CD4-positive, alpha-beta T cell (primary cell): ENCODE data around the gene JAZF1. TPM values are rescaled to one million over a fixed set of nuclear protein-coding genes. Genes with fewer than 3 reads are reported as not detected.

Source experiments
- ATAC-seq: fragments of 200-7000 bp; cut with Tn5 transposase; one replicate; pipeline ENCODE4 v1.10.0; 2022; ENCODE audit warnings: mild to moderate bottlenecking; ENCODE audit not compliant: poor library complexity
- CTCF ChIA-PET: fragments of 350-600 bp; sonication (Branson Sonifier 250); formaldehyde crosslinking; loops from one replicate; lab custom pipeline; 2021; ENCODE audit warnings: antibody characterized with exemption, inconsistent platforms; lab: Charles Lee
- POLR2A ChIA-PET: fragments of 350-600 bp; sonication (Branson Sonifier 250); formaldehyde crosslinking; loops from one replicate; lab custom pipeline; 2021; ENCODE audit warnings: antibody characterized with exemption, inconsistent platforms; lab: Charles Lee
- DNase-seq, 14 experiments: peaks; one replicate each; pipeline ENCODE4 v3.0.0-alpha.2; 2013 to 2020; ENCODE audit warnings: mixed read lengths in 2 of 14
- H3K27ac ChIP-seq, 2 donors: one replicate each; pipeline versions ENCODE4 v1.5.1 to v1.7.0; 2013; ENCODE audit warnings: low read length in 2 of 2, low read depth in 1 of 2, mild to moderate bottlenecking in 1 of 2
- H3K27me3 ChIP-seq, 2 experiments: 1 replicate in 1 of 2; 2 replicates in 1 of 2; pipeline versions ENCODE4 v1.6.1 to v1.7.0; 2013; ENCODE audit warnings: low read length in 2 of 2, control low read depth in 1 of 2, mild to moderate bottlenecking in 1 of 2, moderate library complexity in 1 of 2; ENCODE audit not compliant: insufficient read depth in 2 of 2, control insufficient read depth in 1 of 2
- H3K36me3 ChIP-seq: one replicate; pipeline ENCODE4 v1.6.1; 2013; ENCODE audit warnings: low read length, control low read depth; ENCODE audit not compliant: insufficient read depth
- H3K4me1 ChIP-seq: one replicate; pipeline ENCODE4 v1.6.1; 2013; ENCODE audit warnings: low read length, control low read depth; ENCODE audit not compliant: insufficient read depth
- H3K4me3 ChIP-seq: one replicate; pipeline ENCODE4 v1.5.1; 2013; ENCODE audit warnings: mild to moderate bottlenecking, low read length, moderate library complexity
- H3K9me3 ChIP-seq, 2 experiments: 1 replicate in 1 of 2; 2 replicates in 1 of 2; pipeline versions ENCODE4 v1.6.1 to v1.7.0; 2013; ENCODE audit warnings: low read length in 2 of 2, mild to moderate bottlenecking in 2 of 2, control low read depth in 1 of 2, moderate library complexity in 1 of 2; ENCODE audit not compliant: control insufficient read depth in 1 of 2, insufficient read depth in 1 of 2
- H3K27ac Mint-ChIP-seq: one replicate; pipeline ENCODE4 v1.8.0; 2020; ENCODE audit warnings: mixed read lengths
- H3K27me3 Mint-ChIP-seq: one replicate; pipeline ENCODE4 v1.8.0; 2021; ENCODE audit warnings: mixed read lengths
- H3K36me3 Mint-ChIP-seq: one replicate; pipeline ENCODE4 v1.8.0; 2021; ENCODE audit warnings: low read depth, mixed read lengths
- H3K4me1 Mint-ChIP-seq: one replicate; pipeline ENCODE4 v1.8.0; 2021; ENCODE audit warnings: low read depth, mixed read lengths
- H3K4me3 Mint-ChIP-seq: one replicate; pipeline ENCODE4 v1.8.0; 2020; ENCODE audit warnings: mild to moderate bottlenecking, mixed read lengths
- H3K9me3 Mint-ChIP-seq: one replicate; pipeline ENCODE4 v1.8.0; 2020; ENCODE audit warnings: mixed read lengths
- intact Hi-C, 2 experiments: fragments of 100-400 bp; cut with DNase I in 1 of 2; cut with micrococcal nuclease in 1 of 2; formaldehyde crosslinking; loops; one replicate each; pipeline versions ENCODE4 v1.15.1 to v1.9.0; 2023 to 2025; cut with DNase I, micrococcal nuclease
- total RNA-seq, 174 experiments: library from RNA in 2 of 174; stranded (reverse) in 2 of 174; gene quantifications; one replicate each; pipeline ENCODE4 v1.2.3 and lab custom pipeline; 2021 to 2026
- TF ChIP-seq, protein P1 (sequence below): fragments of 200-600 bp; IDR thresholded peaks from one replicate; pipeline ENCODE4 v1.8.0; 2022; ENCODE audit warnings: antibody characterized with exemption, mild to moderate bottlenecking

Gene JAZF1
- total RNA-seq, 2 experiments from 2014 or later: 9.9 to 11.1 TPM

DNA sequence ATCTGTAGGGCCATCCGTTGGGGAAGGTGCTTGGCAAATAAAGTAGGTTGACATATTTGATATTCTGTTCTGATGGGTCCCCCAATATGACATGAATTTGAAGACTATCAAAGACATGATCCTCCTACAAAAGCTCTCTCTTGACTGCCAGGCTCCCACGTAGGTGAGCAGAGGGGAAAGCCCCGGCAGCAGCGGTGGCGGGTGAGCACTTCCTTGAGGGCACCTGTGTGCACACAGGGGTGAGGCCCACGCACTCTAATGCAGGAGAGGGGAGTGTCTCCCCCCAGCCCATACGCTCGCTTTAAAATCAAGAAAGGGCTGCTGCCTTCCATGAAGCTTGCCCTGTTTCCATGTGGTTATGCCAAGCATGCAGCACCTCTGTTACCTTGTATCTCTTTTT lies 340.3 kb downstream of the JAZF1 start:
- peak in 10 of 14 experiments; percentile 3 to 64 (median 30) for DNase-seq
- Histone ChIP-seq H3K4me3 (no peak overlapping the region), H3K9me3 (no peaks in the 10 kb centered on the region), H3K27ac (no peak overlapping the region), H3K36me3 (peaks cover 19% of the 10 kb centered on the region), H3K4me1 (peaks cover 17% of the 10 kb centered on the region), H3K27me3 (no peaks in the 10 kb centered on the region)
- H3K36me3 Mint-ChIP-seq: peaks cover 5% of the 10 kb centered on the region
- CTCF ChIA-PET: no interaction called here
- POLR2A ChIA-PET: interaction anchor here (1.1 to 1.6 kb wide), 3 partner anchors 10 to 113 kb away, joined by 3 to 4 read pairs (median 4); no protein-coding TSS in a partner anchor
- H3K27ac Mint-ChIP-seq: peak overlapping the region; percentile 82
- peak; percentile 97 for ATAC-seq
- TF ChIP-seq, protein P1, sequence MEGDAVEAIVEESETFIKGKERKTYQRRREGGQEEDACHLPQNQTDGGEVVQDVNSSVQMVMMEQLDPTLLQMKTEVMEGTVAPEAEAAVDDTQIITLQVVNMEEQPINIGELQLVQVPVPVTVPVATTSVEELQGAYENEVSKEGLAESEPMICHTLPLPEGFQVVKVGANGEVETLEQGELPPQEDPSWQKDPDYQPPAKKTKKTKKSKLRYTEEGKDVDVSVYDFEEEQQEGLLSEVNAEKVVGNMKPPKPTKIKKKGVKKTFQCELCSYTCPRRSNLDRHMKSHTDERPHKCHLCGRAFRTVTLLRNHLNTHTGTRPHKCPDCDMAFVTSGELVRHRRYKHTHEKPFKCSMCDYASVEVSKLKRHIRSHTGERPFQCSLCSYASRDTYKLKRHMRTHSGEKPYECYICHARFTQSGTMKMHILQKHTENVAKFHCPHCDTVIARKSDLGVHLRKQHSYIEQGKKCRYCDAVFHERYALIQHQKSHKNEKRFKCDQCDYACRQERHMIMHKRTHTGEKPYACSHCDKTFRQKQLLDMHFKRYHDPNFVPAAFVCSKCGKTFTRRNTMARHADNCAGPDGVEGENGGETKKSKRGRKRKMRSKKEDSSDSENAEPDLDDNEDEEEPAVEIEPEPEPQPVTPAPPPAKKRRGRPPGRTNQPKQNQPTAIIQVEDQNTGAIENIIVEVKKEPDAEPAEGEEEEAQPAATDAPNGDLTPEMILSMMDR: no peak
- H3K4me3 Mint-ChIP-seq: no peak overlapping the region
- H3K4me1 Mint-ChIP-seq: peaks cover 32% of the 10 kb centered on the region
- intact Hi-C loops: no loop called here
- H3K9me3 Mint-ChIP-seq: no peaks in the 10 kb centered on the region
- H3K27me3 Mint-ChIP-seq: no peaks in the 10 kb centered on the region

DNA sequence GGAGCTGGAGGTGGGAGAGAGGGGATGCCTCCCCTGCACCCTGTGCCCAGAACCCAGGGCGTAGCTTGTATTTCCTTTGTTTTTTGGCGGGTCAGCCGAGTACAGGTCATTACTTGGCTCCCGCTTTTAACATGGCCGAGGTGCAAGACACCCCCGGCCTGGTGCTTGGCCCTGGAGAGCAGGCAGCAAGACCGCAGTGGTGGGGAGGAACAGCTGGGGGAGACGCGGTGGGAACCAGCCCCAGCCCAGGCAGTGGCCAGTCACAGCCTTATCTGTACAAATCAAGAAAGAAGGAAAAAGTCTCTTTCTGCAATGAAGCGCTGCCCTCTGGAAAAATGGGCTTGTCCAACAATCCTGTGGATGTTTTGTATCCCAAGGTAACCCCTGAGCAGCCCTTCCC lies 341.5 kb downstream of the JAZF1 start:
- CTCF ChIA-PET: no interaction called here

DNA sequence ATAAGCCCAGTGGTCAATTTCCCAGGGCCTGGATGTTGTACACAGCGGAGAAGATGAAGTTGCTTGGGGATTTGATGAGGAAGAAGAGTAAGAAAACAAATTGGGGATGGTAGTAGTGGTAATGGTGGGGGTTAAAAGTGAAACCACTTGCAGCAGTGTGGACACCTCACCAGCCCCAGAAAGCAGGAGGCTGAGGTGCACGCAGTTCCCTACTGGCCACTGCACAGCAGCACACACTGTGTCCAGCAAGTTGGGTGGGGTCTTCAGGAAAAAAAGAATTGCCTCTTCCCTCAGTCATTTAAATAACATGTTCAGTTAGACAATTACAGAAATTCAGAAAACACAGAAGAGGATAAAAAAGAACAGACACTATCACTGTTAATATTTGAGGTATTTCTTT lies 344.1 kb downstream of the JAZF1 start:
- peaks cover 27% of the 10 kb centered on the region for H3K4me1 Mint-ChIP-seq
- no peaks in the 10 kb centered on the region for H3K9me3 Mint-ChIP-seq
- H3K36me3 ChIP-seq: peaks cover 24% of the 10 kb centered on the region

More for the DNA sequence above, 341.5 kb downstream of the JAZF1 start:
- Histone ChIP-seq H3K27me3 (no peaks in the 10 kb centered on the region), H3K9me3 (no peaks in the 10 kb centered on the region), H3K4me3 (no peak overlapping the region), H3K27ac (no peak overlapping the region), H3K36me3 (peaks cover 19% of the 10 kb centered on the region), H3K4me1 (peaks cover 17% of the 10 kb centered on the region)
- Mint-ChIP-seq H3K27ac (no peak overlapping the region), H3K36me3 (peaks cover 6% of the 10 kb centered on the region), H3K9me3 (no peaks in the 10 kb centered on the region), H3K4me3 (no peak overlapping the region), H3K27me3 (no peaks in the 10 kb centered on the region), H3K4me1 (peaks cover 32% of the 10 kb centered on the region)
- DNase-seq (no peak), ATAC-seq (no peak)
- intact Hi-C loops: no loop called here
- TF ChIP-seq, protein P1: no peak
- POLR2A ChIA-PET: no interaction called here

More for the DNA sequence above, 344.1 kb downstream of the JAZF1 start:
- no peak for ATAC-seq
- no peaks in the 10 kb centered on the region for H3K27me3 ChIP-seq
- ChIA-PET POLR2A (no interaction called here), CTCF (no interaction called here)
- TF ChIP-seq, protein P1: no peak
- peaks cover 17% of the 10 kb centered on the region for H3K4me1 ChIP-seq
- Mint-ChIP-seq H3K27me3 (no peaks in the 10 kb centered on the region), H3K36me3 (peaks cover 29% of the 10 kb centered on the region), H3K4me3 (no peak overlapping the region), H3K27ac (peak overlapping the region; percentile 23)
- H3K27ac ChIP-seq: no peak overlapping the region
- intact Hi-C loops: no loop called here
- no peak for DNase-seq
- H3K9me3 ChIP-seq: no peaks in the 10 kb centered on the region
- no peak overlapping the region for H3K4me3 ChIP-seq
